Peyer's patch (tissue), 4 donors: ENCODE data around the gene LLPH.

ENCODE experiments used
- CTCF ChIP-seq, 6 experiments: fragments of 450-650 bp in 4 of 6; fragments of 200-600 bp in 2 of 6; sonication (generic) in 1 of 6; IDR thresholded peaks; one replicate each; pipeline ENCODE4 v1.5.1; 2017 to 2019; ENCODE audit warnings: antibody characterized with exemption in 6 of 6, mild to moderate bottlenecking in 3 of 6, moderate library complexity in 1 of 6
- POLR2A ChIP-seq, 2 donors: fragments of 450-650 bp; IDR thresholded peaks; one replicate each; pipeline ENCODE4 v1.5.1; 2017; ENCODE audit warnings: antibody characterized with exemption in 2 of 2, mild to moderate bottlenecking in 2 of 2, moderate library complexity in 2 of 2

GRCh38 chr12:66131067-66131688 is 628 bp upstream of the LLPH start:
- TF ChIP-seq CTCF (IDR thresholded peaks at IDR 0.05) (no peak), POLR2A (IDR thresholded peaks at IDR 0.05) (no peak)
